Activated CD8-positive, alpha-beta T cell treated with anti-CD3 and anti-CD28 coated beads for 36 hours (primary cell): ENCODE measurements around the gene ARHGAP10. TPM values are rescaled to one million over a fixed set of nuclear protein-coding genes. Genes with fewer than 3 reads are reported as not detected.

Experiments
- ATAC-seq: fragments of 200-7000 bp; cut with Tn5 transposase; one replicate; pipeline ENCODE4 v1.10.0; 2021; ENCODE audit warnings: mild to moderate bottlenecking, moderate library complexity
- CTCF ChIA-PET: fragments of 350-600 bp; sonication (Branson Sonifier 250); formaldehyde crosslinking; loops from one replicate; lab custom pipeline; 2021; ENCODE audit warnings: antibody characterized with exemption; lab: Charles Lee
- POLR2A ChIA-PET: fragments of 350-600 bp; sonication (Branson Sonifier 250); formaldehyde crosslinking; loops from one replicate; lab custom pipeline; 2021; ENCODE audit warnings: antibody characterized with exemption; lab: Charles Lee
- DNase-seq: peaks from one replicate; pipeline ENCODE4 v3.0.0-alpha.2; 2020
- H3K27ac Mint-ChIP-seq: one replicate; pipeline ENCODE4 v1.8.0; 2021; ENCODE audit warnings: mild to moderate bottlenecking, mixed read lengths
- H3K27me3 Mint-ChIP-seq: one replicate; pipeline ENCODE4 v1.8.0; 2021; ENCODE audit warnings: mixed read lengths
- H3K36me3 Mint-ChIP-seq: one replicate; pipeline ENCODE4 v1.8.0; 2021; ENCODE audit warnings: low read depth, mixed read lengths
- H3K4me1 Mint-ChIP-seq: one replicate; pipeline ENCODE4 v1.8.0; 2021; ENCODE audit warnings: low read depth, mixed read lengths
- H3K4me3 Mint-ChIP-seq: one replicate; pipeline ENCODE4 v1.8.0; 2021; ENCODE audit warnings: mild to moderate bottlenecking, moderate library complexity, mixed read lengths
- H3K9me3 Mint-ChIP-seq: one replicate; pipeline ENCODE4 v1.8.0; 2021; ENCODE audit warnings: mixed read lengths
- intact Hi-C: fragments of 100-400 bp; cut with micrococcal nuclease; formaldehyde crosslinking; loops from one replicate; pipeline ENCODE4 v1.10.0; 2022
- total RNA-seq, 2 experiments: library from RNA; stranded (reverse); gene quantifications; one replicate each; pipeline ENCODE4 v1.2.3, GENCODE V29; 2021
- TF ChIP-seq, protein P1 (sequence below): fragments of 200-600 bp; IDR thresholded peaks from one replicate; pipeline ENCODE4 v1.8.0; 2022; ENCODE audit warnings: antibody characterized with exemption, mild to moderate bottlenecking

The ARHGAP10 gene
- total RNA-seq, 2 experiments from 2014 or later, result 4.0 to 5.1 TPM

DNA sequence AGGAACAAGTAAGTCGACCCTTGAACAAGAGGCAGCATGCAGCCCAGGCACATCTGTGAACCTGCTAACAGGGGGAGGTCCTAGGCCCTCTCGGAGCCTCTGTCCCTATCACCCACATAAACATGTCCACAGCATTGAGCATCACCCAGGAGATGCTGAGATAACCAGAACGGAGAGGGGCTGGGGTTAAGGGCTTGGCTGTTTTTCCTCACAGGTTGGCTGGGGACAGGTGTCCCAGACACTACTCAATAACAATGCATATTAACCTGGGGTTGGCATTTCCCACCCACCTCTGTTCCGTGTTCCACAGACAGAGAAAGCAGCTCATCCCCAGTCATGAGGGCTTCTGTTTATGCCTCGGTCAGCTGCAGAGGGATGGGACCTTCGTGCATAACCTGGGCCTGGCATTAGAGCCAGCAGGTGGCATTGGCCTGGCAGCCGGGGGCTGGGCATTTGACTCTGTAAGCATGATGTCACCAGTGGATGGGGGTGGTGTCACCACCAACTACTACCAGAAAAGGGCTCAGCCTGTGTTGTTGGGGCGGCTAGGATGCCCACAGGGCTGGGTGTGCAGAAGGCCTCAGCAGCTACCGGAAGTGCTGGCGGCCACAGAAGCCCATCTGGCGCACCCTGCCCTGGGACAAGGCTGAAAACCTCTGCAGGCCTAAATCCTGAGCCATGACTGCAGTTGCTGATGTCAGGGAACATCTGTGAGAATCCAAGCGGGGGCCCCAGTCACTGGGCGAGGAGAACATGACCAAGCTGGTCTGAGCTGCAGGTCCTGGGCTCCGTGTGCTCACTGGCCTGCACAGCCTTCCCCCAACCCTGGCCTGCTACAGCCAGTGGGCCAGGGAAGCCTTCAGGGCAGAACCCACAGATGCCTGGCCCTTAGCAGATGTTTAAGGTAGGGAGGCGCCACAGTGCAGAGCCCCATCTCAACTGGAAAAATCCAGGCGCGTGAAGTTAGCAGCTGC lies 358.9 kb downstream of the ARHGAP10 start:
- CTCF ChIA-PET, result interaction anchor here (1.0 kb wide), 1 partner anchor 13 kb away, joined by 3 read pairs; no protein-coding TSS in a partner anchor
- POLR2A ChIA-PET, result no interaction called here

DNA sequence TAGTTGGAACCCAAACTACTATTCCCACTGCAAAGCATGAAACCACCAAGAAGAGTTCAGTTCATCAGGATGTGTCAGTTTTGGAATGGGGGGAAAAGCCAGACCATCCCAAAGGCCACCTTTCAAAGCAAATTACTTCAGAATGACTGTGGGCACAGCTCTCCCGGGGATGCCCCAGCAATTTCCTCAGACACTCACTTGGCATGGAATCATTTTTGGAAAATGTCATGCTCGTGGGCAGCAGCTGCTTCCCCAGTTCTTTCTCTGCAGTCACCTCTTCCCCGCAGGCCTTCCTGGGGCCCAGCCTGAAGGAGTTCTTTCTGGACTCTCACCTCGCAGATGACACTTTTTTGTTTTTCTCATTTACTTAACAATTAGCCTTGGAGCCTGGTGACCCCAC lies 360.0 kb downstream of the ARHGAP10 start:
- Mint-ChIP-seq H3K4me1 (peaks cover 16% of the 10 kb centered on the region), H3K27me3 (no peaks in the 10 kb centered on the region), H3K9me3 (peaks cover 2% of the 10 kb centered on the region), H3K4me3 (no peak overlapping the region), H3K36me3 (peaks cover 11% of the 10 kb centered on the region), H3K27ac (no peak overlapping the region)
- ChIA-PET POLR2A (no interaction called here), CTCF (interaction anchor here (1.0 kb wide), 1 partner anchor 14 kb away, joined by 3 read pairs; no protein-coding TSS in a partner anchor)
- intact Hi-C loops, result no loop called here
- ATAC-seq, result no peak
- DNase-seq, result no peak
- TF ChIP-seq, protein P1, sequence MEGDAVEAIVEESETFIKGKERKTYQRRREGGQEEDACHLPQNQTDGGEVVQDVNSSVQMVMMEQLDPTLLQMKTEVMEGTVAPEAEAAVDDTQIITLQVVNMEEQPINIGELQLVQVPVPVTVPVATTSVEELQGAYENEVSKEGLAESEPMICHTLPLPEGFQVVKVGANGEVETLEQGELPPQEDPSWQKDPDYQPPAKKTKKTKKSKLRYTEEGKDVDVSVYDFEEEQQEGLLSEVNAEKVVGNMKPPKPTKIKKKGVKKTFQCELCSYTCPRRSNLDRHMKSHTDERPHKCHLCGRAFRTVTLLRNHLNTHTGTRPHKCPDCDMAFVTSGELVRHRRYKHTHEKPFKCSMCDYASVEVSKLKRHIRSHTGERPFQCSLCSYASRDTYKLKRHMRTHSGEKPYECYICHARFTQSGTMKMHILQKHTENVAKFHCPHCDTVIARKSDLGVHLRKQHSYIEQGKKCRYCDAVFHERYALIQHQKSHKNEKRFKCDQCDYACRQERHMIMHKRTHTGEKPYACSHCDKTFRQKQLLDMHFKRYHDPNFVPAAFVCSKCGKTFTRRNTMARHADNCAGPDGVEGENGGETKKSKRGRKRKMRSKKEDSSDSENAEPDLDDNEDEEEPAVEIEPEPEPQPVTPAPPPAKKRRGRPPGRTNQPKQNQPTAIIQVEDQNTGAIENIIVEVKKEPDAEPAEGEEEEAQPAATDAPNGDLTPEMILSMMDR, result no peak

More for the DNA sequence above, 358.9 kb downstream of the ARHGAP10 start:
- Mint-ChIP-seq H3K36me3 (peaks cover 12% of the 10 kb centered on the region), H3K9me3 (peaks cover 2% of the 10 kb centered on the region), H3K27me3 (no peaks in the 10 kb centered on the region), H3K4me3 (no peak overlapping the region), H3K4me1 (peaks cover 21% of the 10 kb centered on the region), H3K27ac (no peak overlapping the region)
- ATAC-seq (no peak), DNase-seq (no peak)
- intact Hi-C loops, result no loop called here
- TF ChIP-seq, protein P1, result no peak

DNA sequence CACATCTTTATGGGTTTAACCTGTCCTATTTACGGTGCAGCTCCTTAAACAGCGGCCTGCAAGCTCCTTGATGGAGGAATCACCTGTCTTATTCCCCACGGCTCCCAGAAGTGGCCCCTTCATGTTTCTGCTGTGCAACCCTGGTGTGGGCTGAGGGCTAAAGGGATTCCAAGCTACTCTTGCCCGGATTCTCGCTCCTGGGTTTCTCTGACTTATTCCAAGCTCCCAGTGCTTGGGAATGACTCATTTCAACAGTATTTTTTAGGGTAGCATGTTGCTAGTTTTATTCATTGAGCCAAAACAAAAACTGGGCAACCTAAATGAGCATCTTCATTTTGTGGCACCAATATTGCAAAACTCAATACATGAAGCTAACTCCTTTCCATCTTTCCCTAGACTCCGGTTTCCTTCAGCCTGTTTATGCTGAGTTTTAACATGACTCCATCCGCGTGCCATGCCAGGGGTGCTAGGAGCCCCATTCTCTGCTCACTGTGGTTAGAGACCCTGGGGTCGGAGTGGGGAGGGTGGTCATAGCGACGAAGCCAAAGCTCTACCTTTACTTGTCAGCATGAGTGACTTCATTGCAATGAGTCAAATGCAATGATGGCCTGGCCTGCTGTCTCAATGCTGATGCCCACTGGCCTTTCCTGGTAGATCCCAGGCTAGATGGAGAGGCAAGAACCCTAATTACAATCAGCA lies 360.6 kb downstream of the ARHGAP10 start:
- peaks cover 2% of the 10 kb centered on the region for H3K9me3 Mint-ChIP-seq
- DNase-seq, result no peak
- ATAC-seq, result no peak
- ChIA-PET POLR2A (no interaction called here), CTCF (interaction anchor here (1.0 kb wide), 1 partner anchor 14 kb away, joined by 3 read pairs; no protein-coding TSS in a partner anchor)
- no peak overlapping the region for H3K27ac Mint-ChIP-seq
- no peaks in the 10 kb centered on the region for H3K27me3 Mint-ChIP-seq
- TF ChIP-seq, protein P1, result no peak
- no peak overlapping the region for H3K4me3 Mint-ChIP-seq
- H3K36me3 Mint-ChIP-seq, result peaks cover 11% of the 10 kb centered on the region
- H3K4me1 Mint-ChIP-seq, result peaks cover 12% of the 10 kb centered on the region
- intact Hi-C loops, result no loop called here

DNA sequence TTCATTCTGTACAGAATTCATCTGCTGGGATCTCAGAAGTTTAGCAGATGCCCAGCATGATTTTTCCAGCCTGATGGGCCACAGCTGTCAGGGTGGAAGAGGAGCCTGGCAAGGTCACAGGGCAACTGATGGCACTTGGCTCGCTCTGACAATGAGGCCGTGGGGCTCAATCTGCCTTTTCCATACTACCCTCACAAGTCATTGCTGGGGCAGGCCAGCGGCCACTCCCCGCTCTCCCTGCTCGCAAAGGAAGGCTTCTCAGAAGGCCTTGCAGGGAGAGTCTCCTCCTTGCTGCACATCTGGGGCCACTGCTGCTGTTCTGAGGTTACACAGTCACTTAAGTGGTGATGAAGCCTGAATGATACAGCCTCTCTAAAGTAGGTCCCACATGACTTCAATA lies 361.2 kb downstream of the ARHGAP10 start:
- ChIA-PET CTCF (no interaction called here), POLR2A (no interaction called here)
- no peaks in the 10 kb centered on the region for H3K27me3 Mint-ChIP-seq
- H3K4me3 Mint-ChIP-seq, result no peak overlapping the region
- no peak for ATAC-seq
- H3K9me3 Mint-ChIP-seq, result no peaks in the 10 kb centered on the region
- H3K36me3 Mint-ChIP-seq, result peaks cover 7% of the 10 kb centered on the region
- intact Hi-C loops, result no loop called here
- no peak for DNase-seq
- no peak overlapping the region for H3K27ac Mint-ChIP-seq
- TF ChIP-seq, protein P1, result no peak
- peaks cover 8% of the 10 kb centered on the region for H3K4me1 Mint-ChIP-seq
